Activated CD4-positive, alpha-beta T cell treated with anti-CD3 and anti-CD28 coated beads, Interleukin-2, amount 10 ng/mL, durations not matched to agents 7 days and 5 days (primary cell): ENCODE results near the gene ARL5B. TPM values are rescaled to one million over a fixed set of nuclear protein-coding genes. Genes with fewer than 3 reads are reported as not detected.

Source experiments
- CTCF ChIA-PET: fragments of 350-600 bp; sonication (Branson Sonifier 250); formaldehyde crosslinking; loops from one replicate; lab custom pipeline; 2021; ENCODE audit warnings: antibody characterized with exemption; lab: Charles Lee
- POLR2A ChIA-PET: fragments of 350-600 bp; sonication (Branson Sonifier 250); formaldehyde crosslinking; loops from one replicate; lab custom pipeline; 2021; ENCODE audit warnings: antibody characterized with exemption; lab: Charles Lee
- DNase-seq: peaks from one replicate; pipeline ENCODE4 v3.0.0-alpha.2; 2020
- H3K27ac Mint-ChIP-seq: one replicate; pipeline ENCODE4 v1.8.0; 2021; ENCODE audit warnings: mild to moderate bottlenecking, moderate library complexity, mixed read lengths
- H3K27me3 Mint-ChIP-seq: one replicate; pipeline ENCODE4 v1.8.0; 2021; ENCODE audit warnings: mixed read lengths
- H3K36me3 Mint-ChIP-seq: one replicate; pipeline ENCODE4 v1.8.0; 2021; ENCODE audit warnings: low read depth, mixed read lengths
- H3K4me1 Mint-ChIP-seq: one replicate; pipeline ENCODE4 v1.8.0; 2021; ENCODE audit warnings: mixed read lengths
- H3K4me3 Mint-ChIP-seq: one replicate; pipeline ENCODE4 v1.8.0; 2021; ENCODE audit warnings: mild to moderate bottlenecking, moderate library complexity, mixed read lengths
- H3K9me3 Mint-ChIP-seq: one replicate; pipeline ENCODE4 v1.8.0; 2021; ENCODE audit warnings: mixed read lengths
- total RNA-seq, 2 experiments: library from RNA; stranded (reverse); gene quantifications; one replicate each; pipeline ENCODE4 v1.2.3, GENCODE V29; 2021

The ARL5B gene
- total RNA-seq, 2 experiments from 2014 or later, result 9.8 to 11.6 TPM

DNA sequence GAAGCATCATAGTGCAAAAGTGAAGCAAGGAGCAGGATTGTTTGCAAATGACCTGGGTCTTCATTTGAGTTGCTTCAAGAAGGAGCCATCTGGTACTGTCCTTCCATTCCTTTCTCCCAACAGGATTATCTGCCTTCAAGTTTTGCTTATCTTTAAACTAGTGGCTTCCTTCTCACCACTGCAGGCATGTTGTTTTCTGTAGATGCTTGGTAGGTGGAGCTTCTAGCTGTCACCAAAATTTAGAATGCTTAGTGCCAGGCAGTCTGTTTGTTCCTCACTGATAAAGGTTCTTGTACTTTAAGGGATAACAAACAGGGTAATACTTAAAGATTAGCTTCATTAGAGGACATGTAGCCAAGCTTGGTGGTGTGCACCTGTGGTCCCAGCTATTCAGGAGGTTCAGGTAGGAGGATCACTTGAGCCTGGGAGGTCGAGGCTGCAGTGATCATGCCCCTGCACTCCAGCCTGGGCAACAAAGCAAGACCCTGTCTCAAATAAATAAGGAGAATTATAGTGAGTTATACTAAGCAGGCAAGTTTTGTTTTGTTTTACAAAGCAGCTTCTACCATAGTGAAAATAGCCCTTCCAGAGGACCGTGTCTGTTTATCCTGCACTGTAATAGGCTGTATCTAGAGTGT is 5.7 kb downstream of the ARL5B start:
- Mint-ChIP-seq H3K36me3 (peaks cover 26% of the 10 kb centered on the region), H3K27ac (no peak overlapping the region), H3K27me3 (no peaks in the 10 kb centered on the region), H3K9me3 (no peaks in the 10 kb centered on the region), H3K4me1 (peaks cover 40% of the 10 kb centered on the region), H3K4me3 (no peak overlapping the region)
- ChIA-PET POLR2A (no interaction called here), CTCF (no interaction called here)
- DNase-seq, result no peak

DNA sequence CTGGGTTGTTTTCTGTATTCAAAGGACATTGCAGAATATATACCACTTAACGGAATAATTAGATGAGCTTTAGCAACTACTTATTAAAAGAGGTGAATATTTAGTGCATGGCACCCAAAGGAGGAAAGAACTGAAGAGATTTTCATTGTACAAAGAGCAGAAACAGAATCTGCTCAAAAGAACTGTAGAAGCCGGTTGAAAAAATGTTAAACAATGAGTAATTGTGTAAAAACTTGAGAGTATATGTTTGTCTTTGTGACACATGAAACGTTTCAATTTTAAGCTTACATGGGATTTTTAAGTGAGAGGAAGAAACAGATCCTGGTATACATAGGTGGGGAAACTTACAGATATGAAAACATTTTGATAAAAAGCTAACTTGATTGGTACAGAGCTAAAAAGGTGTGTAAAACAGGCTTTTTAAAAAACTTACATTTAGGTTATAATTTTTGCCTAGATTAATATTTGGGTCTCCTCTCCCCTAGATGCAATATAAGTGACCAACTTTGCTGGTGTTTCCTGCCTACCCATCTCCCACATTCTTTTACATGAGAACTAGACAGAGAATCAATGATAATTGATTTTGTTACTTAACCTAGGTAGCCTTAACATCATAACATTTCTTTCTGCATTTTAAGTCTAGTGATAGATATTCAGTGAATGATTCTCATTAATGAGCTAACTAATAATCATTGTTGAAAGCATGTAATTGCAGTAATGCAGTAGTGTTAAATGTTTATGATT is 6.8 kb downstream of the ARL5B start:
- Mint-ChIP-seq H3K4me3 (no peak overlapping the region), H3K27me3 (no peaks in the 10 kb centered on the region), H3K4me1 (peaks cover 39% of the 10 kb centered on the region), H3K27ac (no peak overlapping the region), H3K9me3 (no peaks in the 10 kb centered on the region), H3K36me3 (peaks cover 31% of the 10 kb centered on the region)
- ChIA-PET POLR2A (no interaction called here), CTCF (interaction anchor here (0.7 to 0.8 kb wide), 2 partner anchors 12 to 38 kb away, joined by 3 to 4 read pairs; no protein-coding TSS in a partner anchor)
- DNase-seq, result no peak

DNA sequence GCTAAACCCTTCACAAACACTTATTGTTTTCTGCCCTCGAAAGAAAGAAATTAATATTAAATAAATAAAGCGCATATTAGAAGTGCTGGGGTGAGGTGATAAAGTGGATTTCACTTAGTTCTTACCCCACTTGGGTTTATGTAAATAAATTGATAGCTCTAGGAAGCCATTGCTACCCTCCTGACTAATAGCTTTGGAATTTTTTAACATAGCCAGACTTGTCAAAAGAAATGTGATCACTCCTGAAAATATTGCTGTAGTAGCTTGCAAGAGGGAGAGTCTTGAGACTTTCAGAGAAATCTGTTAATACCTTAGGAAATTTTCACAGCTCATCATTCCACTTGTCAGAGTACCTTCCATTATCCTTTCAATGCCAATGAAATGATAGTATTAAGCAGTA is 7.6 kb downstream of the ARL5B start:
- H3K36me3 Mint-ChIP-seq, result peaks cover 29% of the 10 kb centered on the region
- CTCF ChIA-PET, result interaction anchor here (0.8 kb wide), 1 partner anchor 11 kb away, joined by 4 read pairs; no protein-coding TSS in a partner anchor

DNA sequence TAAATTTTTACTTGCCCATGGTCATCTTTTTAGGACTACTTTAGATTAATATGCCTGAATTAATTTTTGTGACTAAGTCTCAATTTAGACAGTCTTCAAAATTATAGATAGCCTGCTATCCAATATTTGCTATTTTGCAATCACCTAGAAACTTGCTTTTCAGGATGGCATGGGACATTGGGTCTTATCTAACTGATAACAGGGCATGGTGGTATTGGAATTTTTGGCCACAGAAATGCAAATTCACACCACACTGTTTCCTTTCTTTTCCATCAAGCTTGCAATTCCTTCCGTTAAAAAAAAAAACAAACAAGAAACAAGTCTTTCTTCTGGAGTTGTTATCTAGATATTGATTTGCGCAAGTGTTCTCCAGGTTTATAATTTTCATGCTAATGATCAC is 8.8 kb downstream of the ARL5B start:
- Mint-ChIP-seq H3K27ac (no peak overlapping the region), H3K9me3 (no peaks in the 10 kb centered on the region), H3K27me3 (no peaks in the 10 kb centered on the region), H3K36me3 (peaks cover 28% of the 10 kb centered on the region), H3K4me3 (no peak overlapping the region), H3K4me1 (peaks cover 24% of the 10 kb centered on the region)
- ChIA-PET CTCF (interaction anchor here (0.6 to 0.7 kb wide), 3 partner anchors 9 to 1975 kb away, joined by 3 to 4 read pairs (median 3); no protein-coding TSS in a partner anchor), POLR2A (no interaction called here)
- DNase-seq, result no peak

More for the DNA sequence above, 7.6 kb downstream of the ARL5B start:
- no peaks in the 10 kb centered on the region for H3K27me3 Mint-ChIP-seq
- POLR2A ChIA-PET, result interaction anchor here (0.7 kb wide), 1 partner anchor 9 kb away, joined by 4 read pairs; no protein-coding TSS in a partner anchor
- no peaks in the 10 kb centered on the region for H3K9me3 Mint-ChIP-seq
- H3K27ac Mint-ChIP-seq, result no peak overlapping the region
- H3K4me1 Mint-ChIP-seq, result peaks cover 32% of the 10 kb centered on the region
- DNase-seq, result no peak
- no peak overlapping the region for H3K4me3 Mint-ChIP-seq

DNA sequence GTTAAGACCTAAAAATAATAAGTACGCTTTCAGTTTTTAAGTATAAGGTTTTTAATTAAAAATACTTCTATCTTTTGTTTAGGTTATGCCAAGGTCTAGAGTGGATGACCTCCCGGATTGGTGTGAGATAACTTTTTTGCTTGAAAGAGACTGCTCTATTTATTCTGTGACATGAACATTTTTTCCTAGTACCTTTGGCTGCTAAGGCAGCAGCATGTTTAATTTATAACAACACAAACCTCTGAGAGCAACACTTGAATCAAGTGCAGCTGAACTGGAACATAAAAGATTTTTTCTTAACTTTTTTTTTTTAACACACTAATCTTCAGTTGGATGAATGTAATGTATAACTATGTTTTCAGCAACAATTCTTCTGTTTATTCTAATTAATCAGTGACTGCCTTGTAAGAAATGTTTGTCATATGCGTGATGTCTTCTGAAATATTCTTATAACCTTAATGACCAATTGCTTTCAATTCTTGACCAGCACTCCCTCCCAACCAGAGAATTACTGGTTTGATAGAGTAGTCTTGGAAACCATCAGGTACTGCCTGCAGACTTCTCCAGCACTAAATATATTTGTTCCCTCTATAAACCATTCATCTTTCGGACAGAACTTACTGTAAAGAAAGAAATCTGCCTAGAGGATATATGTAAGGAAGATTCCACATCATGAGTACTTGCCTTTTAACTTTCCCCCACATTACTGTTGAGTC is 16.0 kb downstream of the ARL5B start:
- POLR2A ChIA-PET, result interaction anchor here (0.6 kb wide), 1 partner anchor 8 kb away, joined by 4 read pairs; no protein-coding TSS in a partner anchor
- Mint-ChIP-seq H3K4me1 (peaks cover 7% of the 10 kb centered on the region), H3K9me3 (no peaks in the 10 kb centered on the region), H3K4me3 (no peak overlapping the region), H3K27me3 (no peaks in the 10 kb centered on the region), H3K27ac (no peak overlapping the region), H3K36me3 (peaks cover 35% of the 10 kb centered on the region)
- DNase-seq, result no peak
- CTCF ChIA-PET, result no interaction called here

DNA sequence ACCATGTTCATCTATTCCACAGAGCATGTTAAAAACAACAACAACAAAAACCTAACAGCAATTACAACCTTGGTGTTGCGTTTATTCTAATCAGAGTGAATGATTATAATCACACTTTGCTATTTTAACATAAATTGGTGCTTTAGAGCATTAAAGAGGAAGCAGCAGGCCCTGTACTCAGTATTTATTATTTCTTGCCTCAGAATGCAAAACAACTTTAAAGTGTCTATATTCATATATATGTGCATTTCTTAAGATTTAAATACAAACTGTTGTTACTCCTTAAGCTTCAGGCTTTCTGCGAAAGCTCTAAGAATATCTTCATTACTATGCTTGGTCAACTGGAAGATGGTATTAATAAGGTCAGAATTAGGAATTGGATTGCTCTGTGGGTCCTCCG is 21.5 kb downstream of the ARL5B start:
- POLR2A ChIA-PET, result no interaction called here
- no peak for DNase-seq
- no peaks in the 10 kb centered on the region for H3K27me3 Mint-ChIP-seq
- CTCF ChIA-PET, result no interaction called here
- no peak overlapping the region for H3K27ac Mint-ChIP-seq
- peaks cover 21% of the 10 kb centered on the region for H3K4me1 Mint-ChIP-seq
- no peak overlapping the region for H3K4me3 Mint-ChIP-seq
- peaks cover 15% of the 10 kb centered on the region for H3K36me3 Mint-ChIP-seq
- H3K9me3 Mint-ChIP-seq, result no peaks in the 10 kb centered on the region

DNA sequence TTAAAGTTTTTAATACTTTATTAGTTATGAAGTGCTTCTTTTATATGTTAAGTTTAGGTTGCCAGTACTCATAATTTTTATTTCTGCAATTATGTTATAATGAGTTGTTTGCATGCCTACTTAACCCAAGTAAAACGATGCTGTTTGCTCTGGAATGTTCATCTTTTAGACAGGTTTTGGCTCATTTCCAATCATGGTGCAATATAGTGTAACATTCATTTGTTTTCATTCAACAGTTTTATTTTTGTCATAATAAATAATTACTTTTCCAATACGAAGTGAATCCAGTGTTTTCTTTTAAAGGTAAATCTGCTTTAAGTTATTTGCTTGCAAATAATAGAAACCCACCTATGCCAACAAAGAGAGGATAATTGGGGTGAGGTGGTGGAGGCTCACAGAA is 22.1 kb downstream of the ARL5B start:
- Mint-ChIP-seq H3K4me1 (peaks cover 21% of the 10 kb centered on the region), H3K27ac (no peak overlapping the region), H3K9me3 (no peaks in the 10 kb centered on the region), H3K36me3 (peaks cover 14% of the 10 kb centered on the region), H3K4me3 (no peak overlapping the region), H3K27me3 (no peaks in the 10 kb centered on the region)
- ChIA-PET POLR2A (no interaction called here), CTCF (no interaction called here)
- no peak for DNase-seq

DNA sequence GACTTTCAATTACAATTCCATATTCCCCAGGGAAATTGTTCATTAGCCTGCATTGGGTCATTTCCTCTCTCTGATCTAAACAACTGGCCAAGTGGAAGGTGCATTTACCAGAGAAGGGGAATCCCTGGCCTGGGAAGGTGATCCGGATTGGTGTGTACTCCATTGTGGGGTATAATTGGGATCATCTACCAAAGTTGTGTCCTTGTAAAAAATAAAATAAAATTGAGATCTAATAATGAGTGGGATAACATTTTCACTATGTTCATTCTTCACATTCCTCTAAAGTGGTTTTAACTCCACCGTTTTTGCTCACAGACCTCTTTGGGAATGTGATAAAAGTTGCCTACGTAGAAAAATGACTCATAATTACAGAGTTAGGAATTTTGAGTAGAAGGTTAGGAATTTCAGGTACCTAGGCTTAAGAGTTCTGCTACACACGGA is 22.8 kb downstream of the ARL5B start:
- ChIA-PET POLR2A (no interaction called here), CTCF (no interaction called here)
- Mint-ChIP-seq H3K4me1 (peaks cover 21% of the 10 kb centered on the region), H3K9me3 (no peaks in the 10 kb centered on the region), H3K4me3 (no peak overlapping the region), H3K27ac (no peak overlapping the region), H3K27me3 (no peaks in the 10 kb centered on the region), H3K36me3 (peaks cover 12% of the 10 kb centered on the region)
- DNase-seq, result no peak

DNA sequence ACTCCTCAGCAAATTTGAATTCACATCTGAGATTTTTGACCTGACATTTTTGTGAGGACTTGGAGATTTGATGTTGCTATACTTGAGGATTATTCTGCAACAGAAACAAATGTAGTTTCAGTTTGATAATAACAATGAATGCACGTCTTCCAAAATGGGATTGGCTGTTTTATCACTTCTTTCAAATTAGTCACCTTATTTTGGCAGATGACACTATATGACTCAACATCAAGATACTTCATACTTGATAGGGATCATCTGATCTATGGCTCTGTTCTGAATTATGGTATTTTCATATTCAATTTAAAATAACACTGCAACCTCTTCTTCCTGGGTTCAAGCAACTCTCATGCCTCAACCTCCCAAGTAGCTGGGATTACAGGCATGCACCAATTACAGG is 24.2 kb downstream of the ARL5B start:
- H3K9me3 Mint-ChIP-seq, result no peaks in the 10 kb centered on the region
- ChIA-PET CTCF (no interaction called here), POLR2A (no interaction called here)
- H3K4me3 Mint-ChIP-seq, result no peak overlapping the region
- no peak for DNase-seq
- H3K36me3 Mint-ChIP-seq, result peaks cover 11% of the 10 kb centered on the region
- H3K4me1 Mint-ChIP-seq, result peaks cover 21% of the 10 kb centered on the region
- H3K27me3 Mint-ChIP-seq, result no peaks in the 10 kb centered on the region
- H3K27ac Mint-ChIP-seq, result no peak overlapping the region

DNA sequence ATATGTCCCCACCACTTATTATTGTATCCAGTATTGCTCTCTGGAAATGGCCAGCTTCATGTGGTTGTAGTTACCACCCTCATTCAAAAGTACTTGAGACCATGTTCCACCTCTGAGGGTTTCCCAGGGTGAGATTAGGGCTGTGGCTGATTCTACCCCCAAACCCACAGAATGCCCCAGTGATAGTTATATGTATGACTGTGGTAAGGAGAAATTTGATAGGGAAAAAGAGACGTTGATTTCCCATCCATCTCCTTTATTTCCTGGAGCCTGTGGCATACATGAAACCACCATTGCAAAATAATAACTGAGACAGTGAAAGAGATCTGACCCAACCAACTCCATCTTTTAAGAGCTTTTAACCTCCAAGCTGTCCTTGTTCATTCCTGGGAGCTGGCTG is 25.2 kb downstream of the ARL5B start:
- Mint-ChIP-seq H3K27me3 (no peaks in the 10 kb centered on the region), H3K4me3 (no peak overlapping the region), H3K9me3 (no peaks in the 10 kb centered on the region), H3K36me3 (peaks cover 11% of the 10 kb centered on the region), H3K4me1 (peaks cover 21% of the 10 kb centered on the region), H3K27ac (no peak overlapping the region)
- CTCF ChIA-PET, result interaction anchor here (0.8 kb wide), 1 partner anchor 12 kb away, joined by 3 read pairs; no protein-coding TSS in a partner anchor
- POLR2A ChIA-PET, result no interaction called here
- no peak for DNase-seq

DNA sequence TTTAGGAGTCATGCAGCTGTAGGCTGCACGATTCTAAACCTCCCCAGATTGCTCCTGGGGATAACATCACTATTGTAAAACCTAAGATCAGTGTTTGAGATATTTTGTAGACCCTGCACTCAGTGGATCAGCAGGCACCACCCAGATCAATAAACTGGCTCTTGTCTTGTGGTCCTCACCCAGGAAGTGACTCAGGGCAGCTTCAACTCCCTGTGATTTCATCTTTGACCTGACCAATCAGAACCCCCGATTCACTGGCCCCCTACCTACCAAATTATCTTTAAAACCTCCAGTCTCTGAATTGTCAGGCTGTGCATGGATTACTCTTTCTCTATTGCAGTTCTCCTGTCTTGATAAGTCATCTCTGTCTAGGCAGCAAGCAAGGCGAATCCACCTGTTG is 25.7 kb downstream of the ARL5B start:
- Mint-ChIP-seq H3K9me3 (no peaks in the 10 kb centered on the region), H3K4me1 (peaks cover 21% of the 10 kb centered on the region), H3K27ac (no peak overlapping the region), H3K27me3 (no peaks in the 10 kb centered on the region), H3K36me3 (peaks cover 11% of the 10 kb centered on the region), H3K4me3 (no peak overlapping the region)
- POLR2A ChIA-PET, result no interaction called here
- CTCF ChIA-PET, result interaction anchor here (0.8 kb wide), 1 partner anchor 13 kb away, joined by 3 read pairs; no protein-coding TSS in a partner anchor
- no peak for DNase-seq

DNA sequence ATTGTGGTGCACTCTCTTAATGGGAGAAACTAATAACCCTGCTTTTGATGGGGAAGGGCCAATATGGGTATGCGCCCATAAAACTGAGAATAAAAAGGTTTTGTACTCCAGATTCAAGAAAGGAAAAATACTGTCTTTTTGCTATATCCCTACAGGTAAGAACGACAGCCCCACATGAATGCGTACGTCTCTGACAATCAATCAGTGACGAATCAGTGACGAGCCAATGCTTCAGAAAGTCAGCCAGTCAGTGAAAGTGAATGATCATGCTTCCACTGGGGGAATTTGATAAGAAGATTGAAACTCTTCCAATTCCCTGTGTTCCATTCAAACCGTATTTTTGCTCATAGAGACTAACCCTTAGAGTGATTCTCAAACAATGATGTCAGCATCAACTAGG is 26.3 kb downstream of the ARL5B start:
- H3K4me3 Mint-ChIP-seq, result no peak overlapping the region
- POLR2A ChIA-PET, result no interaction called here
- DNase-seq, result no peak
- H3K9me3 Mint-ChIP-seq, result no peaks in the 10 kb centered on the region
- CTCF ChIA-PET, result no interaction called here
- peaks cover 21% of the 10 kb centered on the region for H3K4me1 Mint-ChIP-seq
- H3K27me3 Mint-ChIP-seq, result no peaks in the 10 kb centered on the region
- no peak overlapping the region for H3K27ac Mint-ChIP-seq
- peaks cover 11% of the 10 kb centered on the region for H3K36me3 Mint-ChIP-seq

DNA sequence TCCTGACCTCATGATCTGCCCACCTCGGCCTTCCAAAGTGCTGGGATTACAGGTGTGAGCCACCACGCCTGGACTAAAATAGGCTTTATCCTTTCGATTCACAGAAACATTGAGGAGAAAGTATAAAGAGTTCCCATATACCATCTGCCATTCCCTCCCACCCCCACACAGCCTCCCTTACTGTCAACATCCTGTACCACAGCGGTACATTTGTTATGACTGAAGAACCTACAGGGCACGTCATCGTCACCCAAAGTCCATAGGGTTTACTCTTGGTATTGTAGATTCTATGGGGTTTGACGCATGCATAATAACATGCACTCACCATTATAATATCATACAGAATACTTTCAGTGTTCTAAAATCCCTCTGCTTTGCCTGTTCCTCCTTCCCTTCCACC is 28.0 kb downstream of the ARL5B start:
- peaks cover 6% of the 10 kb centered on the region for H3K36me3 Mint-ChIP-seq
- peaks cover 15% of the 10 kb centered on the region for H3K4me1 Mint-ChIP-seq
- no peaks in the 10 kb centered on the region for H3K9me3 Mint-ChIP-seq
- ChIA-PET POLR2A (no interaction called here), CTCF (no interaction called here)
- no peak overlapping the region for H3K4me3 Mint-ChIP-seq
- no peak for DNase-seq
- H3K27ac Mint-ChIP-seq, result no peak overlapping the region
- H3K27me3 Mint-ChIP-seq, result no peaks in the 10 kb centered on the region
